Smooth muscle cell (in vitro differentiated cells): ENCODE results near the gene TIMP3. TPM values are rescaled to one million over a fixed set of nuclear protein-coding genes. Genes with fewer than 3 reads are reported as not detected.

Experiments used
- DNase-seq: peaks from one replicate; lab custom pipeline; 2025; ENCODE audit not compliant: unreplicated experiment; lab: John Stamatoyannopoulos, UW
- H2AFZ ChIP-seq: fragments of 200-600 bp; sonication (generic); 2 replicates; pipeline ENCODE4 v1.6.0; 2016; ENCODE audit warnings: antibody characterized with exemption, low read depth, mild to moderate bottlenecking
- H3F3A ChIP-seq: fragments of 200-600 bp; sonication (generic); 2 replicates; pipeline ENCODE4 v1.6.0; 2017; ENCODE audit warnings: antibody characterized with exemption, low read depth
- H3K27ac ChIP-seq: fragments of 200-600 bp; sonication (generic); 2 replicates; pipeline ENCODE4 v1.5.1; 2016; ENCODE audit warnings: low read depth, mild to moderate bottlenecking
- H3K27me3 ChIP-seq: fragments of 200-600 bp; sonication (generic); 2 replicates; pipeline ENCODE4 v1.6.1; 2016; ENCODE audit warnings: low read depth, mild to moderate bottlenecking
- H3K36me3 ChIP-seq: fragments of 200-600 bp; sonication (generic); 2 replicates; pipeline ENCODE4 v1.5.1; 2016; ENCODE audit warnings: low read depth
- H3K4me1 ChIP-seq: fragments of 200-600 bp; sonication (generic); 2 replicates; pipeline ENCODE4 v1.5.1; 2016; ENCODE audit warnings: low read depth
- H3K4me2 ChIP-seq: fragments of 200-600 bp; sonication (generic); 2 replicates; pipeline ENCODE4 v1.6.0; 2016; ENCODE audit warnings: mild to moderate bottlenecking
- H3K4me3 ChIP-seq: fragments of 200-600 bp; sonication (generic); 2 replicates; pipeline ENCODE4 v1.5.1; 2016; ENCODE audit warnings: mild to moderate bottlenecking
- H3K79me2 ChIP-seq: fragments of 200-600 bp; sonication (generic); 2 replicates; pipeline ENCODE4 v1.6.0; 2016; ENCODE audit warnings: low read depth, mild to moderate bottlenecking
- H3K9ac ChIP-seq: fragments of 200-600 bp; sonication (generic); 2 replicates; pipeline ENCODE4 v1.6.0; 2016; ENCODE audit warnings: low read depth
- H3K9me3 ChIP-seq: fragments of 200-600 bp; sonication (generic); replicated peaks from 2 replicates; pipeline ENCODE4 v1.5.1; 2016; ENCODE audit warnings: low read depth
- H4K20me1 ChIP-seq: fragments of 200-600 bp; sonication (generic); 2 replicates; pipeline ENCODE4 v1.6.0; 2016; ENCODE audit warnings: low read depth
- WGBS: methylation state at CpG from one replicate; pipeline ENCODE4 v1.1.7; 2016; ENCODE audit warnings: low lambda C conversion rate; 5-methylcytosine and 5-hydroxymethylcytosine counted together
- polyA plus RNA-seq: library from polyadenylated mRNA; unstranded; fragments of >200 nt; fragmentation: Nextera tagmentation; extraction: Ambion mirVana; gene quantifications from 2 replicates; pipeline ENCODE4 v1.2.1, GENCODE V29; 2016
- total RNA-seq: library from RNA; depleted of rRNA; stranded (reverse); fragments of >200 nt; gene quantifications from 2 replicates; pipeline ENCODE4 v1.2.3, GENCODE V29; 2014
- TF ChIP-seq, protein P1 (sequence below): fragments of 200-600 bp; sonication (generic); IDR thresholded peaks from 2 replicates; pipeline ENCODE4 v1.5.1; 2017; ENCODE audit warnings: borderline replicate concordance, mild to moderate bottlenecking, antibody characterized with exemption; ENCODE audit not compliant: insufficient read depth, poor library complexity, severe bottlenecking

The TIMP3 gene
- total and polyA plus RNA-seq, 2 experiments from 2014 or later, result 3,210 to 3,942 TPM

DNA sequence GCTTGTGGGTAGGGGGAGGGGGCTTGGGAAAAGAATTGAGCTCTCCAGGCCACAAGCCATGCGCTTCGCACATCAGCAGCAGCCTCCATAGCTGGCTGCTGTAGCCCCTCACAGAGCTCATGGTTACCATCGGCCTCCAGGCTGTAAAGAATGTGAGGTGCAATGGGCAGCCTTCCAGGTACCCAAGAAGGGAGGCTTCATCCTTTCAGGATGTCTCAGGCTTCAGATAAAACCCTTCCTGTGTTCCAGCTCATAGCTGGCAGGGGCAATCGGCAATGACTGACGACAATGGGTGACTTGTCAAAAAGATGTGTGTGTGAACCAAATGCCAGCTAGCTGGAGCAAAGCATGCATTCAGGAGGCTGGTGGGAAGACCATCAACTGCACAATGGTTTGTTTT is 102.0 kb downstream of the TIMP3 start:
- Histone ChIP-seq H3K4me2 (no peak overlapping the region), H3F3A (no peaks in the 10 kb centered on the region), H4K20me1 (no peaks in the 10 kb centered on the region), H3K9ac (no peak overlapping the region), H3K36me3 (no peaks in the 10 kb centered on the region), H3K4me1 (no peaks in the 10 kb centered on the region), H3K27ac (no peak overlapping the region), H3K79me2 (no peaks in the 10 kb centered on the region), H2AFZ (no peak overlapping the region), H3K4me3 (no peak overlapping the region), H3K27me3 (no peaks in the 10 kb centered on the region), H3K9me3 (no peaks in the 10 kb centered on the region)
- DNase-seq, result no peak
- WGBS, result 95% methylated on average over 5 of the region's 5 CpGs
- TF ChIP-seq, protein P1, sequence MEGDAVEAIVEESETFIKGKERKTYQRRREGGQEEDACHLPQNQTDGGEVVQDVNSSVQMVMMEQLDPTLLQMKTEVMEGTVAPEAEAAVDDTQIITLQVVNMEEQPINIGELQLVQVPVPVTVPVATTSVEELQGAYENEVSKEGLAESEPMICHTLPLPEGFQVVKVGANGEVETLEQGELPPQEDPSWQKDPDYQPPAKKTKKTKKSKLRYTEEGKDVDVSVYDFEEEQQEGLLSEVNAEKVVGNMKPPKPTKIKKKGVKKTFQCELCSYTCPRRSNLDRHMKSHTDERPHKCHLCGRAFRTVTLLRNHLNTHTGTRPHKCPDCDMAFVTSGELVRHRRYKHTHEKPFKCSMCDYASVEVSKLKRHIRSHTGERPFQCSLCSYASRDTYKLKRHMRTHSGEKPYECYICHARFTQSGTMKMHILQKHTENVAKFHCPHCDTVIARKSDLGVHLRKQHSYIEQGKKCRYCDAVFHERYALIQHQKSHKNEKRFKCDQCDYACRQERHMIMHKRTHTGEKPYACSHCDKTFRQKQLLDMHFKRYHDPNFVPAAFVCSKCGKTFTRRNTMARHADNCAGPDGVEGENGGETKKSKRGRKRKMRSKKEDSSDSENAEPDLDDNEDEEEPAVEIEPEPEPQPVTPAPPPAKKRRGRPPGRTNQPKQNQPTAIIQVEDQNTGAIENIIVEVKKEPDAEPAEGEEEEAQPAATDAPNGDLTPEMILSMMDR, result no peak

DNA sequence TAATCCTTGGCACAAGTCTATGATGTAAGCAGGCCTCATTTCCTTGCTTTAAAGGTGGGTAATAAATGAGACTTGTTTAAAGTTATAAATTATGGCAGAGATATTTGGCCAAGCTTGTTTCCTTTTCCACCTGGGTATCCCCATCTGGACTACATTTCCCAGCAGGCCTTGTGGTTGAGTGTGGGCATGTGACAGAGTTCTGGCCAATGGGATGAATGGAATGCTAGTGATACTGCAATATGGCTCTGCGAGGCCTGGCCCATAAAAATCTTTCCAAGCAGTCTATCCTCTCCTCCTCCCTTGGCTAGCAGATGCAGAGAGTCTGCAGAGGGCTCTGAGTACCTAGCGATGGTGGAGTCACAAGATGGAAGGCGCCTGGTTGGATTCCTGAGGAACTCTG is 102.5 kb downstream of the TIMP3 start:
- Histone ChIP-seq H3K27me3 (no peaks in the 10 kb centered on the region), H3K9ac (no peak overlapping the region), H2AFZ (no peak overlapping the region), H3K4me3 (no peak overlapping the region), H3K4me2 (no peak overlapping the region), H3K9me3 (no peaks in the 10 kb centered on the region), H3F3A (no peaks in the 10 kb centered on the region), H3K79me2 (no peaks in the 10 kb centered on the region), H3K27ac (no peak overlapping the region), H4K20me1 (no peaks in the 10 kb centered on the region), H3K36me3 (no peaks in the 10 kb centered on the region), H3K4me1 (no peaks in the 10 kb centered on the region)
- DNase-seq, result no peak
- TF ChIP-seq, protein P1, result no peak
- WGBS, result 76% methylated on average over 3 of the region's 3 CpGs

DNA sequence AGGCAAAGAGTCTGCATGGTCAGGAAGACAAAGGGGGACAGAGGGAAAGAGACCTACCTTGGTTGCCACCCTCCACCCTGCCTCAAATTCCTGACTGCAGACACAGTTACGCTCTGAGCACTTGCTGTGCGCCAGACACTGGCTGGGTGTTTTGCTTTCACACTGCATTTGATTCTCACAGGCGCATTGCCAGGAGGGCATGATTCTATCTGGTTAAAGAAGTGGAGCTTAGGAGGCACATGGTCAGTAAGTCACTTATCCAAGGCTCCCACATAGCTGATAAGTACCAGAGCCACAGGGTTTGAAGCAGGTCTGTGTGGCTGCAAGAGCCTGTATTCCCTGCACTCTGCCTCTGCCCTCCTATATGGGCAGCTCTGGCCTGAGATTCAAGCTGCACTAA is 103.9 kb downstream of the TIMP3 start:
- Histone ChIP-seq H2AFZ (no peak overlapping the region), H3K9me3 (no peaks in the 10 kb centered on the region), H4K20me1 (no peaks in the 10 kb centered on the region), H3K27ac (no peak overlapping the region), H3K9ac (no peak overlapping the region), H3K4me2 (no peak overlapping the region), H3K27me3 (peaks cover 3% of the 10 kb centered on the region), H3K79me2 (no peaks in the 10 kb centered on the region), H3K4me1 (no peaks in the 10 kb centered on the region), H3K36me3 (no peaks in the 10 kb centered on the region), H3F3A (no peaks in the 10 kb centered on the region), H3K4me3 (no peak overlapping the region)
- 44% methylated on average over 3 of the region's 3 CpGs for whole genome bisulfite sequencing
- TF ChIP-seq, protein P1, result no peak
- no peak for DNase-seq

DNA sequence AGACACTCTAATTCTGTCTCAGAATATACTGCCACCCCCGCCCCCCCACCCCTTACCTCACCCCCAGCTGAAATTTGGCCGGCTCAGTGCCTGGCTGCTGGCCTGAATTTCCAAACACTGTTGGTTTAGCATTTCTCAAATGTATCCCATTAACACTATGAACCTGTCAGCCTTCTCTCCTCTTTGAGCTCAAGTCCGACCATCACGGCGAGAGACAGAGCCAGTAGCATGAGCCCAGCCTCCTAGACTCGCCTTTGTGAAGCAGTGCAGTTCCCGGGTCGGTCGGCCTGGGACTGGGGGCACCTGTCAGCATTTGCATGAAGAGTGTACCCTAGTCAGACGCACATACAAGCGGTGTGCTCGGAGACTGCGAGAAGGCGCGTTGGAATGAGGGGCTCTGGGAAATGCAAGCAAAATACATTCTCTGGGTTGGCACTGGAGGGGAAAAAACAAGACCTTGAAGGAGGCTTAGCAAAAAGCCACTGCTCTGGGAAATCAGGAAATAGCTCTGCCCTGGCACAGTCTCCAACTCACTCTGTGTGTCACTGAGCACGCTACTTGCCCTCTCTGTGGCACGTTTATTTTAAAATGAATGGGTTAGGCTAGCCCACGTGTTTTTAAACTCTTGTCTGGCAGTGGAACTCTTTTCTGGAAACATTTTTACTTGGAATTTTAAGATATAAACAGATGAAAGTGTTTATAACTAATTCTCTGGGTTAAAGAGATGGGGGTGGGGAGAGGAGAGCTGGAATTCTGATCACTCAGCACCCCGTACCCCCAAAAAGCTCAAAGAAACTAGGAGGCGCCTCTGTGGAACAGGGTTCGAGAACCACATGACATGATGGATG is 108.3 kb downstream of the TIMP3 start:
- no peaks in the 10 kb centered on the region for H4K20me1 ChIP-seq
- peaks cover 14% of the 10 kb centered on the region for H3K27me3 ChIP-seq
- DNase-seq, result no peak
- WGBS, result 91% methylated on average over 21 of the region's 21 CpGs
- no peaks in the 10 kb centered on the region for H3K9me3 ChIP-seq
- no peak overlapping the region for H3K9ac ChIP-seq
- TF ChIP-seq, protein P1, result no peak
- no peak overlapping the region for H2AFZ ChIP-seq
- no peaks in the 10 kb centered on the region for H3K79me2 ChIP-seq
- H3K4me3 ChIP-seq, result no peak overlapping the region
- no peak overlapping the region for H3K4me2 ChIP-seq
- no peaks in the 10 kb centered on the region for H3F3A ChIP-seq
- no peaks in the 10 kb centered on the region for H3K36me3 ChIP-seq
- no peak overlapping the region for H3K27ac ChIP-seq
- no peaks in the 10 kb centered on the region for H3K4me1 ChIP-seq
